Left ventricle myocardium inferior (tissue), 1 donor: ENCODE data around the gene MYLK2. TPM values are rescaled to one million over a fixed set of nuclear protein-coding genes. Genes with fewer than 3 reads are reported as not detected.

ENCODE experiments used
- DNase-seq: peaks from one replicate; pipeline ENCODE4 v3.0.0-alpha.2; 2020
- H3K27ac ChIP-seq: fragments of 200-600 bp; replicated peaks from 2 replicates; pipeline ENCODE4 v1.8.0; 2021
- H3K27me3 ChIP-seq: fragments of 200-600 bp; 2 replicates; pipeline ENCODE4 v1.8.0; 2021; ENCODE audit warnings: low read depth
- H3K36me3 ChIP-seq: fragments of 200-600 bp; 2 replicates; pipeline ENCODE4 v1.8.0; 2021
- H3K4me1 ChIP-seq: fragments of 200-600 bp; 2 replicates; pipeline ENCODE4 v1.8.0; 2021
- H3K4me3 ChIP-seq: fragments of 200-600 bp; 2 replicates; pipeline ENCODE4 v1.8.0; 2021; ENCODE audit warnings: mild to moderate bottlenecking, moderate library complexity
- H3K9me3 ChIP-seq: fragments of 200-600 bp; replicated peaks from 2 replicates; pipeline ENCODE4 v1.8.0; 2021
- CTCF ChIP-seq: fragments of 200-600 bp; IDR thresholded peaks from 2 replicates; pipeline ENCODE4 v1.8.0; 2021; ENCODE audit warnings: antibody characterized with exemption, mild to moderate bottlenecking, borderline replicate concordance
- intact Hi-C: fragments of 100-400 bp; cut with micrococcal nuclease; formaldehyde crosslinking; loops from one replicate; pipeline ENCODE4 v1.11.0; 2022
- long read RNA-seq: library from polyadenylated mRNA; unstranded; transcript quantifications from one replicate; pipeline ENCODE4 v2.0.0, GENCODE V29; 2021
- total RNA-seq: library from RNA; stranded (reverse); fragmentation: NEBNext Ultra II Directional; extraction: Animal tissue kit (Norgen Biotek cat#: 25700); gene quantifications from one replicate; pipeline ENCODE4 v1.2.1, GENCODE V29; 2021
- donor health status: DM: no; HTN: yes; CAD: no; lungs with severe emphysema.

Gene MYLK2
- 0.25 TPM for total RNA-seq
- long read RNA-seq, partial matches to known transcripts: 0 of 2 reads
- long read RNA-seq, other reads (novel, unspliced or antisense): 0 of 2 reads

GRCh38 chr20:31819083-31819784, at the start of gene MYLK2:
MYLK2 (plus strand) TSS chr20:31819356; CDS start chr20:31819581, 225 bp downstream.
- no peak for TF ChIP-seq CTCF
- no peak within 1 kb of the TSS for H3K4me3 ChIP-seq
- H3K27me3 ChIP-seq: no peaks in the 10 kb centered on the region
- DNase-seq: peak; percentile 54
- intact Hi-C loops: no loop called here
- no peak within 1 kb of the TSS for H3K27ac ChIP-seq
- H3K4me1 ChIP-seq: peaks cover 45% of the 10 kb centered on the region
- no peaks in the 10 kb centered on the region for H3K36me3 ChIP-seq
- no peaks in the 10 kb centered on the region for H3K9me3 ChIP-seq

- no peak overlapping the region for H3K4me3 ChIP-seq
- no peaks in the 10 kb centered on the region for H3K9me3 ChIP-seq
- H3K36me3 ChIP-seq: no peaks in the 10 kb centered on the region
- no peak overlapping the region for H3K27ac ChIP-seq
- DNase-seq: no peak
- TF ChIP-seq CTCF: no peak
- H3K4me1 ChIP-seq: no peaks in the 10 kb centered on the region
- H3K27me3 ChIP-seq: no peaks in the 10 kb centered on the region
- intact Hi-C loops: no loop called here
These were observed 49.5 kb upstream of the MYLK2 start for GRCh38 chr20:31769681-31770080.

GRCh38 chr20:31770243-31770642, 48.9 kb upstream of the MYLK2 start:
- H3K4me3 ChIP-seq: no peak overlapping the region
- no peaks in the 10 kb centered on the region for H3K36me3 ChIP-seq
- TF ChIP-seq CTCF: no peak
- no peaks in the 10 kb centered on the region for H3K4me1 ChIP-seq
- H3K27me3 ChIP-seq: no peaks in the 10 kb centered on the region
- no peaks in the 10 kb centered on the region for H3K9me3 ChIP-seq
- intact Hi-C loops: no loop called here
- no peak for DNase-seq
- no peak overlapping the region for H3K27ac ChIP-seq

- no peak overlapping the region for H3K4me3 ChIP-seq
- H3K27me3 ChIP-seq: no peaks in the 10 kb centered on the region
- DNase-seq: no peak
- intact Hi-C loops: no loop called here
- H3K36me3 ChIP-seq: no peaks in the 10 kb centered on the region
- H3K27ac ChIP-seq: no peak overlapping the region
- no peaks in the 10 kb centered on the region for H3K9me3 ChIP-seq
- TF ChIP-seq CTCF: no peak
- H3K4me1 ChIP-seq: no peaks in the 10 kb centered on the region
These were observed 44.7 kb upstream of the MYLK2 start for GRCh38 chr20:31774408-31774807.

GRCh38 chr20:31780839-31781238, 38.3 kb upstream of the MYLK2 start:
- Histone ChIP-seq H3K4me1 (no peaks in the 10 kb centered on the region), H3K9me3 (no peaks in the 10 kb centered on the region), H3K4me3 (no peak overlapping the region), H3K27ac (no peak overlapping the region), H3K36me3 (no peaks in the 10 kb centered on the region), H3K27me3 (no peaks in the 10 kb centered on the region)
- no peak for DNase-seq
- TF ChIP-seq CTCF: no peak
- intact Hi-C loops: no loop called here
